ENCODE measurements around the gene HBD. TPM values are rescaled to one million over a fixed set of nuclear protein-coding genes. Genes with fewer than 3 reads are reported as not detected.
"Not testable (repeated sequence)": the region's sequence is repeated elsewhere in the genome, so short reads cannot be mapped to it uniquely, and the experiment has no call there.

The HBD gene
- polyA plus RNA-seq, 3 donors, result 1.9 to 2.2 (median 2.1) TPM

- DNase-seq (ENCODE audit: low read depth in 3 of 3, low spot score in 2 of 3), result not testable (repeated sequence)
Observed at GRCh38 chr11:5254023-5254422, 19.7 kb upstream of the HBD start.

- not testable (repeated sequence) for DNase-seq (ENCODE audit: low read depth in 3 of 3, low spot score in 2 of 3)
Observed at GRCh38 chr11:5253440-5253839, 19.2 kb upstream of the HBD start.

GRCh38 chr11:5252919-5253265, 18.6 kb upstream of the HBD start:
- DNase-seq (ENCODE audit: low read depth in 3 of 3, low spot score in 2 of 3), result no peak

GRCh38 chr11:5252192-5252918, 18.1 kb upstream of the HBD start:
- DNase-seq (ENCODE audit: low read depth in 3 of 3, low spot score in 2 of 3), result no peak

- no peak for DNase-seq (ENCODE audit: low read depth in 3 of 3, low spot score in 2 of 3)
Observed at GRCh38 chr11:5251746-5252145, 17.5 kb upstream of the HBD start.

- no peak for DNase-seq (ENCODE audit: low read depth in 3 of 3, low spot score in 2 of 3)
Observed at GRCh38 chr11:5250543-5251204, 16.4 kb upstream of the HBD start.

- DNase-seq (ENCODE audit: low read depth in 3 of 3, low spot score in 2 of 3), result not testable (repeated sequence)
Observed at GRCh38 chr11:5249807-5250396, 15.6 kb upstream of the HBD start, which contains the start of gene HBG1. Gene HBG1, minus strand, starts transcription at chr11:5249857. Its CDS starts 53 bp downstream, at chr11:5249804.

- DNase-seq (ENCODE audit: low read depth in 3 of 3, low spot score in 2 of 3), result not testable (repeated sequence)
Observed at GRCh38 chr11:5248498-5248897, 14.2 kb upstream of the HBD start.

- DNase-seq (ENCODE audit: low read depth in 3 of 3, low spot score in 2 of 3), result no peak
Observed at GRCh38 chr11:5247472-5248192, 13.3 kb upstream of the HBD start.

- no peak for DNase-seq (ENCODE audit: low read depth in 3 of 3, low spot score in 2 of 3)
Observed at GRCh38 chr11:5246772-5247471, 12.6 kb upstream of the HBD start.

- DNase-seq (ENCODE audit: low read depth in 3 of 3, low spot score in 2 of 3), result no peak
Observed at GRCh38 chr11:5245155-5245554, 10.9 kb upstream of the HBD start.

GRCh38 chr11:5243816-5244180, 9.5 kb upstream of the HBD start:
- no peak for DNase-seq (ENCODE audit: low read depth in 3 of 3, low spot score in 2 of 3)

GRCh38 chr11:5242933-5243815, 8.9 kb upstream of the HBD start:
- DNase-seq (ENCODE audit: low read depth in 3 of 3, low spot score in 2 of 3), result no peak

- no peak for DNase-seq (ENCODE audit: low read depth in 3 of 3, low spot score in 2 of 3)
Observed at GRCh38 chr11:5242208-5242607, 7.9 kb upstream of the HBD start.

GRCh38 chr11:5241458-5241857, 7.2 kb upstream of the HBD start:
- DNase-seq (ENCODE audit: low read depth in 3 of 3, low spot score in 2 of 3), result no peak

GRCh38 chr11:5240458-5240857, 6.2 kb upstream of the HBD start:
- no peak for DNase-seq (ENCODE audit: low read depth in 3 of 3, low spot score in 2 of 3)

- DNase-seq (ENCODE audit: low read depth in 3 of 3, low spot score in 2 of 3), result no peak
Observed at GRCh38 chr11:5240056-5240455, 5.8 kb upstream of the HBD start.

- no peak for DNase-seq (ENCODE audit: low read depth in 3 of 3, low spot score in 2 of 3)
Observed at GRCh38 chr11:5239046-5239445, 4.8 kb upstream of the HBD start.

- DNase-seq (ENCODE audit: low read depth in 3 of 3, low spot score in 2 of 3), result no peak
Observed at GRCh38 chr11:5238486-5238885, 4.2 kb upstream of the HBD start.

GRCh38 chr11:5237420-5237819, 3.1 kb upstream of the HBD start:
- DNase-seq (ENCODE audit: low read depth in 3 of 3, low spot score in 2 of 3), result no peak
